PC-3 (cell line): ENCODE measurements around the gene CHRNB1. TPM values are rescaled to one million over a fixed set of nuclear protein-coding genes. Genes with fewer than 3 reads are reported as not detected.

Source experiments
- ATAC-seq: fragments of 200-7000 bp; cut with Tn5 transposase; 2 replicates; pipeline ENCODE4 v1.9.1; 2020; ENCODE audit warnings: mild to moderate bottlenecking, moderate library complexity
- BruUV-seq: library from RNA; stranded (reverse); fragments of 400-500 nt; replicated peaks from 2 replicates; lab custom pipeline; 2021; lab: Mats Ljungman, UMichigan
- CTCF ChIA-PET: fragments of 300-600 bp; sonication (Branson Sonifier 250); formaldehyde crosslinking; loops from one replicate; lab custom pipeline; 2022; ENCODE audit warnings: antibody characterized with exemption; lab: Charles Lee
- POLR2A ChIA-PET: fragments of 300-600 bp; sonication (Branson Sonifier 250); formaldehyde crosslinking; loops from one replicate; lab custom pipeline; 2022; ENCODE audit warnings: antibody characterized with exemption; ENCODE audit not compliant: unreplicated experiment; lab: Charles Lee
- DNase-seq: peaks from one replicate; pipeline ENCODE4 v3.0.0-alpha.2; 2015
- H2AFZ ChIP-seq: fragments of 300-600 bp; sonication (generic); 2 replicates; pipeline ENCODE4 v1.6.0; 2016; ENCODE audit warnings: antibody characterized with exemption, low read length
- H3F3A ChIP-seq: fragments of 300-600 bp; sonication (generic); one replicate; pipeline ENCODE4 v1.6.0; 2017; ENCODE audit warnings: antibody characterized with exemption, low read length, control low read depth, mild to moderate bottlenecking; ENCODE audit not compliant: unreplicated experiment
- H3K27ac ChIP-seq: fragments of 300-600 bp; sonication (generic); 2 replicates; pipeline ENCODE4 v1.5.1; 2016; ENCODE audit warnings: mild to moderate bottlenecking, low read length
- H3K27me3 ChIP-seq: fragments of 300-600 bp; sonication (generic); 2 replicates; pipeline ENCODE4 v1.6.1; 2016; ENCODE audit warnings: low read length, mixed read lengths
- H3K36me3 ChIP-seq: fragments of 300-600 bp; sonication (generic); 2 replicates; pipeline ENCODE4 v1.6.1; 2016; ENCODE audit warnings: low read depth, mixed run types, low read length, mixed read lengths
- H3K4me1 ChIP-seq: fragments of 300-600 bp; sonication (generic); 2 replicates; pipeline ENCODE4 v1.5.1; 2016; ENCODE audit warnings: low read length; ENCODE audit not compliant: insufficient read depth
- H3K4me2 ChIP-seq: fragments of 300-600 bp; sonication (generic); 2 replicates; pipeline ENCODE4 v1.6.0; 2016; ENCODE audit warnings: low read length
- H3K4me3 ChIP-seq: fragments of 300-600 bp; sonication (generic); 2 replicates; pipeline ENCODE4 v1.5.1; 2016; ENCODE audit warnings: mild to moderate bottlenecking, low read length, mixed read lengths
- H3K79me2 ChIP-seq: fragments of 300-600 bp; sonication (generic); 2 replicates; pipeline ENCODE4 v1.6.1; 2017; ENCODE audit warnings: low read length, mixed read lengths
- H3K9ac ChIP-seq: fragments of 300-600 bp; sonication (generic); 2 replicates; pipeline ENCODE4 v1.6.0; 2016; ENCODE audit warnings: mild to moderate bottlenecking, low read length
- H3K9me2 ChIP-seq: fragments of 300-600 bp; sonication (generic); replicated peaks from 2 replicates; pipeline ENCODE4 v1.6.1; 2016; ENCODE audit warnings: mixed run types, low read length, mixed read lengths
- H3K9me3 ChIP-seq: fragments of 300-600 bp; sonication (generic); 2 replicates; pipeline ENCODE4 v1.6.1; 2016; ENCODE audit warnings: low read length, mixed read lengths
- H4K20me1 ChIP-seq: fragments of 300-600 bp; sonication (generic); 2 replicates; pipeline ENCODE4 v1.6.1; 2016; ENCODE audit warnings: low read length, mixed read lengths
- CTCF ChIP-seq: fragments of 300-600 bp; sonication (generic); conservative IDR thresholded peaks from 2 replicates; pipeline ENCODE4 v1.5.1; 2017; ENCODE audit warnings: antibody characterized with exemption, low read depth, mild to moderate bottlenecking, low read length
- EZH2 ChIP-seq: fragments of 300-600 bp; sonication (generic); IDR thresholded peaks from one replicate; pipeline ENCODE4 v1.6.1; 2017; ENCODE audit warnings: antibody characterized with exemption, mild to moderate bottlenecking, low read length; ENCODE audit not compliant: unreplicated experiment
- EZH2phosphoT487 ChIP-seq: fragments of 300-600 bp; sonication (generic); IDR thresholded peaks from 2 replicates; pipeline ENCODE4 v1.6.1; 2018; ENCODE audit warnings: mild to moderate bottlenecking, antibody characterized with exemption, low read length, borderline replicate concordance
- intact Hi-C: fragments of 100-400 bp; cut with micrococcal nuclease; formaldehyde crosslinking; loops from 2 replicates; pipeline ENCODE4 v1.9.0; 2023
- total RNA-seq: library from RNA; depleted of rRNA; stranded (reverse); fragments of >200 nt; gene quantifications from 2 replicates; pipeline ENCODE4 v1.2.3, GENCODE V29; 2014

CHRNB1 gene
- total RNA-seq, 1 experiment from 2014 or later: 2.1 TPM

GRCh38 chr17:7499161-7499560 is 54.3 kb downstream of the CHRNB1 start:
- no peak overlapping the region for H3K4me3 ChIP-seq
- no peak overlapping the region for H3K27ac ChIP-seq
- DNase-seq (no peak), ATAC-seq (no peak)
- H3K9me2 ChIP-seq: no peaks in the 10 kb centered on the region
- no peaks in the 10 kb centered on the region for H3F3A ChIP-seq
- no peak overlapping the region for H3K4me2 ChIP-seq
- TF ChIP-seq CTCF (no peak), EZH2phosphoT487 (no peak), EZH2 (no peak)
- no peaks in the 10 kb centered on the region for H3K27me3 ChIP-seq
- H3K36me3 ChIP-seq: peaks cover 69% of the 10 kb centered on the region
- H3K79me2 ChIP-seq: peaks cover 18% of the 10 kb centered on the region
- H2AFZ ChIP-seq: no peak overlapping the region
- H4K20me1 ChIP-seq: 0 out of 2 replicates have a peak, but pooled peaks cover 7% of the 10 kb centered on the region
- intact Hi-C loops: no loop called here
- H3K4me1 ChIP-seq: no peaks in the 10 kb centered on the region
- POLR2A ChIA-PET: no interaction called here
- H3K9ac ChIP-seq: no peak overlapping the region
- CTCF ChIA-PET: no interaction called here
- no TSS peak for BruUV-seq
- H3K9me3 ChIP-seq: no peaks in the 10 kb centered on the region

- Histone ChIP-seq H3K9me3 (no peaks in the 10 kb centered on the region), H3K36me3 (peaks cover 68% of the 10 kb centered on the region), H3K27ac (no peak overlapping the region), H3K9me2 (no peaks in the 10 kb centered on the region), H3K4me1 (no peaks in the 10 kb centered on the region), H2AFZ (no peak overlapping the region), H3K4me3 (no peak overlapping the region), H3K27me3 (no peaks in the 10 kb centered on the region), H4K20me1 (no peaks in the 10 kb centered on the region), H3F3A (no peaks in the 10 kb centered on the region), H3K79me2 (no peaks in the 10 kb centered on the region), H3K4me2 (no peak overlapping the region), H3K9ac (no peak overlapping the region)
- ATAC-seq (no peak), DNase-seq (no peak)
- ChIA-PET POLR2A (no interaction called here), CTCF (interaction anchor here (0.5 to 0.6 kb wide), 2 partner anchors 12 to 56 kb away, joined by 3 to 4 read pairs; no protein-coding TSS in a partner anchor)
- intact Hi-C loops: no loop called here
- TF ChIP-seq EZH2phosphoT487 (no peak), EZH2 (no peak), CTCF (no peak)
- BruUV-seq: no TSS peak
Observed at GRCh38 chr17:7501729-7502128, 56.9 kb downstream of the CHRNB1 start.

- Histone ChIP-seq H3K4me1 (no peaks in the 10 kb centered on the region), H3K9me2 (no peaks in the 10 kb centered on the region), H3K27me3 (no peaks in the 10 kb centered on the region), H3K4me3 (no peak overlapping the region), H3K36me3 (peaks cover 65% of the 10 kb centered on the region), H4K20me1 (no peaks in the 10 kb centered on the region), H3K9me3 (no peaks in the 10 kb centered on the region), H3K27ac (no peak overlapping the region), H3K79me2 (no peaks in the 10 kb centered on the region), H3K9ac (no peak overlapping the region), H3K4me2 (no peak overlapping the region), H2AFZ (no peak overlapping the region), H3F3A (no peaks in the 10 kb centered on the region)
- CTCF ChIA-PET: interaction anchor here (0.5 to 0.7 kb wide), 3 partner anchors 11 to 67 kb away, joined by 3 to 4 read pairs (median 4); no protein-coding TSS in a partner anchor
- TF ChIP-seq EZH2phosphoT487: no peak
- TF ChIP-seq EZH2: no peak
- TF ChIP-seq CTCF: no peak
- no peak for DNase-seq
- POLR2A ChIA-PET: no interaction called here
- ATAC-seq: peak; percentile 31; the same call in 1 of the 2 replicates
- no TSS peak for BruUV-seq
- intact Hi-C loops: no loop called here
Observed at GRCh38 chr17:7502171-7502847, 57.4 kb downstream of the CHRNB1 start.
